ENCODE measurements around the gene SNX5.

- no peak for TF ChIP-seq POLR2AphosphoS5 (IDR thresholded peaks at IDR 0.05; ENCODE audit: low read depth, low read length)
- no peak for TF ChIP-seq SPI1 (IDR thresholded peaks at IDR 0.05; ENCODE audit: low read depth, low read length)
- TF ChIP-seq POLR2A (IDR thresholded peaks at IDR 0.05; ENCODE audit: low read depth, low read length) = no peak
- TF ChIP-seq TAF1 (IDR thresholded peaks at IDR 0.05; ENCODE audit: low read depth, low read length) = no peak
- TF ChIP-seq PAX5 (IDR thresholded peaks at IDR 0.05; ENCODE audit: insufficient read depth, low read length, severe bottlenecking) = no peak
Measured at GRCh38 chr20:18004384-18005031, 35.9 kb upstream of the SNX5 start.

All from GM12891 (cell line).